ENCODE measurements around the gene OSBPL5. TPM values are rescaled to one million over a fixed set of nuclear protein-coding genes. Genes with fewer than 3 reads are reported as not detected.

OSBPL5 gene
- polyA plus RNA-seq, 3 donors: 3.1 to 30.3 (median 6.8) TPM

GRCh38 chr11:3183523-3183922 is 18.4 kb upstream of the OSBPL5 start:
- Histone ChIP-seq H3K79me2 (ENCODE audit: insufficient read depth, low read length) (no peaks in the 10 kb centered on the region), H3K4me2 (replicated peaks; ENCODE audit: extremely low read depth, low read length, poor library complexity, severe bottlenecking) (no peak overlapping the region), H3K9me3 (replicated peaks in 1 of 2; ENCODE audit: control insufficient read depth in 1 of 2, insufficient read depth in 1 of 2, low read length in 2 of 2) (peaks cover 0 to 8% of the 10 kb centered on the region in 2 donors), H3K27ac (ENCODE audit: low read depth in 1 of 2, low read length in 2 of 2) (no peak overlapping the region), H3K4me1 (ENCODE audit: control insufficient read depth in 1 of 2, insufficient read depth in 2 of 2, low read length in 2 of 2) (no peaks in the 10 kb centered on the region), H3K4me3 (replicated peaks in 1 of 3; ENCODE audit: low read depth in 2 of 3, low read length in 3 of 3) (no peak overlapping the region), H3K9ac (ENCODE audit: insufficient read depth, low read length, poor library complexity, severe bottlenecking) (no peak overlapping the region), H3K27me3 (ENCODE audit: control insufficient read depth in 2 of 2, insufficient read depth in 2 of 2, low read length in 2 of 2) (no peaks in the 10 kb centered on the region), H3K36me3 (replicated peaks in 1 of 2; ENCODE audit: control insufficient read depth in 1 of 2, insufficient read depth in 2 of 2, low read length in 2 of 2) (no peaks in the 10 kb centered on the region), H2AFZ (ENCODE audit: insufficient read depth, low read depth, low read length, poor library complexity, severe bottlenecking) (no peak overlapping the region), H4K20me1 (ENCODE audit: insufficient read depth, low read length) (no peaks in the 10 kb centered on the region)
- intact Hi-C loops (cut with micrococcal nuclease): no loop called here
- H3K27me3 Mint-ChIP-seq (ENCODE audit: low read depth in 3 of 3): peaks cover 0 to 9% (median 4%) of the 10 kb centered on the region in 3 donors
- TF ChIP-seq CTCF (IDR thresholded peaks at IDR 0.05): no peak
- peaks cover 10 to 39% (median 20%) of the 10 kb centered on the region in 7 donors for H3K9me3 Mint-ChIP-seq
- no peaks in the 10 kb centered on the region for H3K4me1 Mint-ChIP-seq
- 89% methylated on average over 4 of the region's 6 CpGs for WGBS (ENCODE audit: insufficient coverage)
- H3K4me3 Mint-ChIP-seq: no peak overlapping the region
- DNase-seq: no peak
- no peaks in the 10 kb centered on the region for H3K36me3 Mint-ChIP-seq
- no peak overlapping the region for H3K27ac Mint-ChIP-seq

GRCh38 chr11:3182462-3182852 is 17.3 kb upstream of the OSBPL5 start:
- no peak overlapping the region for H3K9ac ChIP-seq (ENCODE audit: insufficient read depth, low read length, poor library complexity, severe bottlenecking)
- H3K36me3 ChIP-seq (replicated peaks in 1 of 2; ENCODE audit: control insufficient read depth in 1 of 2, insufficient read depth in 2 of 2, low read length in 2 of 2): no peaks in the 10 kb centered on the region
- no peak overlapping the region for H3K27ac Mint-ChIP-seq
- 100% methylated on average over 4 of the region's 4 CpGs for WGBS (ENCODE audit: insufficient coverage)
- no peak overlapping the region for H3K27ac ChIP-seq (ENCODE audit: low read depth in 1 of 2, low read length in 2 of 2)
- H2AFZ ChIP-seq (ENCODE audit: insufficient read depth, low read depth, low read length, poor library complexity, severe bottlenecking): no peak overlapping the region
- peaks cover 0 to 4% (median 3%) of the 10 kb centered on the region in 3 donors for H3K27me3 Mint-ChIP-seq (ENCODE audit: low read depth in 3 of 3)
- no peak for TF ChIP-seq CTCF (IDR thresholded peaks at IDR 0.05)
- no peaks in the 10 kb centered on the region for H4K20me1 ChIP-seq (ENCODE audit: insufficient read depth, low read length)
- no peak overlapping the region for H3K4me3 Mint-ChIP-seq
- intact Hi-C loops (cut with micrococcal nuclease): no loop called here
- no peak overlapping the region for H3K4me2 ChIP-seq (replicated peaks; ENCODE audit: extremely low read depth, low read length, poor library complexity, severe bottlenecking)
- no peaks in the 10 kb centered on the region for H3K36me3 Mint-ChIP-seq
- no peak for DNase-seq
- H3K4me1 ChIP-seq (ENCODE audit: control insufficient read depth in 1 of 2, insufficient read depth in 2 of 2, low read length in 2 of 2): no peaks in the 10 kb centered on the region
- H3K27me3 ChIP-seq (ENCODE audit: control insufficient read depth in 2 of 2, insufficient read depth in 2 of 2, low read length in 2 of 2): no peaks in the 10 kb centered on the region
- H3K79me2 ChIP-seq (ENCODE audit: insufficient read depth, low read length): no peaks in the 10 kb centered on the region
- H3K9me3 Mint-ChIP-seq: peaks cover 10 to 39% (median 20%) of the 10 kb centered on the region in 7 donors
- H3K4me3 ChIP-seq (replicated peaks in 1 of 3; ENCODE audit: low read depth in 2 of 3, low read length in 3 of 3): no peak overlapping the region
- H3K9me3 ChIP-seq (replicated peaks in 1 of 2; ENCODE audit: control insufficient read depth in 1 of 2, insufficient read depth in 1 of 2, low read length in 2 of 2): peaks cover 0 to 8% of the 10 kb centered on the region in 2 donors
- no peaks in the 10 kb centered on the region for H3K4me1 Mint-ChIP-seq
